SK-N-MC (cell line): Measurements from ENCODE around the gene EPN2.

Experiments
- DNase-seq: peaks from one replicate; pipeline ENCODE4 v3.0.0-alpha.2; 2011; ENCODE audit warnings: low read depth, low spot score
- H3K27ac ChIP-seq: fragments of 200-600 bp; sonication (generic); 2 replicates; pipeline ENCODE4 v1.5.1; 2016; ENCODE audit warnings: mixed run types
- H3K36me3 ChIP-seq: fragments of 200-600 bp; sonication (generic); 2 replicates; pipeline ENCODE4 v1.6.1; 2017; ENCODE audit warnings: antibody characterized with exemption, low read length, mixed read lengths; ENCODE audit not compliant: insufficient read depth
- H3K4me3 ChIP-seq: fragments of 200-600 bp; sonication (generic); 2 replicates; pipeline ENCODE4 v1.5.1; 2016
- H3K9ac ChIP-seq: fragments of 200-600 bp; sonication (generic); 2 replicates; pipeline ENCODE4 v1.8.0; 2017; ENCODE audit warnings: mixed run types, mixed read lengths; ENCODE audit not compliant: insufficient read length
- H3K9me3 ChIP-seq: fragments of 200-600 bp; sonication (generic); 2 replicates; pipeline ENCODE4 v1.6.1; 2017; ENCODE audit warnings: low read depth, mild to moderate bottlenecking, antibody characterized with exemption, low read length, moderate library complexity, mixed read lengths
- EZH2 ChIP-seq: fragments of 200-600 bp; sonication (generic); IDR thresholded peaks from one replicate; pipeline ENCODE4 v1.6.1; 2017; ENCODE audit warnings: antibody characterized with exemption
- FOXP2 ChIP-seq: optimal IDR thresholded peaks from 2 replicates; pipeline ENCODE3; 2011; ENCODE audit warnings: mild to moderate bottlenecking, moderate library complexity; ENCODE audit not compliant: insufficient read depth; ENCODE audit errors: extremely low read length, control extremely low read depth
- POLR2AphosphoS5 ChIP-seq: IDR thresholded peaks from 2 replicates; pipeline ENCODE4 v1.6.1; 2012; ENCODE audit warnings: mild to moderate bottlenecking, low read depth, low read length, borderline replicate concordance

Gene EPN2

DNA sequence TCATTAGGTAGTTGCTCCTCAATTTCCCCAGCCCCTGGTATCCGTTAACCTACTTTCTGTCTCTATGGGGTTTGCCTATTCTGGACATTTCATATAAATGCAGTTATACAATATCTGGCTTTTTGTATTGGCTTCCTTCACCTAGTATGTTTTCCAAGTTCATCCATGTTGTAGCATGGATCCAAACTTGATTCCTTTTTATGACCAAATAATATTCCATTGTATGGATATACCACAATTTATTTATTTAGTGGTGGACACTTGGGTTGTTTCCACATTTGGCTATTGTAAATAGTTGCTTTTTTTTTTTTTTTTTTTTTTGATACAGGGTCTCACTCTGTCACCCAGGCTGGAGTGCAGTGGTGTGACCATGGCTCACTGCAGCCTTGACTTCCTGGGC lies 15.9 kb downstream of the EPN2 start:
- H3K36me3 ChIP-seq = peaks cover 8% of the 10 kb centered on the region; the same call in 1 of the 2 replicates
- no peak overlapping the region for H3K4me3 ChIP-seq
- no peak overlapping the region for H3K27ac ChIP-seq
- no peak for DNase-seq
- H3K9ac ChIP-seq = no peak overlapping the region
- TF ChIP-seq FOXP2 (no peak), POLR2AphosphoS5 (no peak), EZH2 (no peak)
- no peaks in the 10 kb centered on the region for H3K9me3 ChIP-seq

DNA sequence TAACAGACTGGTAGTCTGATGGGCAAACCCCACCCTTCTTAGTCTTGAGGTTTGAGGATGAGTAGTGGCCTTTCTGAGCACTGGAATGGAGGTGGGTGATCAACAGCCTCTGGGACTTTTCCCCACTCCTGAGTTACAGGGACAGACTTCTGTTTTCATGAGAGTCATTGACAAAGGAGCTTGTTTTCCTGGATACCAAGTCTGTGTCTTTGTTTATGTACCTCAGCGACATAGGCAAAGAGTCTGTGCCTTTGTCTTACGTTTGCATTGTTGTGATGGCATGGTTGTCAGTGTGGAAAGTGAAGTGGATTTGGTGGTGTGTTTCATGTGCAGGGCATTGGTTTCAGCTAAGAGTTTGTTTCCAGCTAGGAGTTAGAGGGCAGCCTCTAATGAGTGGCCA lies 17.5 kb downstream of the EPN2 start:
- DNase-seq = no peak
- no peak for TF ChIP-seq POLR2AphosphoS5
- no peak for TF ChIP-seq EZH2
- no peak for TF ChIP-seq FOXP2
- Histone ChIP-seq H3K36me3 (peaks cover 8% of the 10 kb centered on the region; the same call in 1 of the 2 replicates), H3K9me3 (no peaks in the 10 kb centered on the region), H3K4me3 (no peak overlapping the region), H3K9ac (no peak overlapping the region), H3K27ac (no peak overlapping the region)

DNA sequence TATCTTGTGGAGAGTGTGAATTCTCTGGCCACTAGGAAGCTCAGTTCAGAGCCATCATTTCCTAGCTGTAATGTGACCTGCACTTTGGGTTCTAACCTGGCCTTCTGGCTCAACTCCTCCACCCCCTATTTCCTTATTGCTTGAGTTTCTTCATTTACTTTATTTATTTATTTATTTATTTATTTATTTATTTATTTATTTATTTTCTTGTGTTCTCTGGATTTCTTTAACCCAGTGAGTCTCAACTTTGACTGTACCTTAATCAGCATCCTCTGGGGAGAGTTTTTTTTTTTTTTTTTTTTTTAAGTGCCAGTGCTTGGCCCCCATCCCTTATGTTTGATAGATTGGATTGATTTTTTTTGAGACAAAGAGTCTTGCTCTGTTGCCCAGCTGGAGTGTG lies 18.1 kb downstream of the EPN2 start:
- Histone ChIP-seq H3K36me3 (peaks cover 8% of the 10 kb centered on the region; the same call in 1 of the 2 replicates), H3K9me3 (no peaks in the 10 kb centered on the region), H3K27ac (no peak overlapping the region), H3K4me3 (no peak overlapping the region), H3K9ac (no peak overlapping the region)
- DNase-seq = no peak
- TF ChIP-seq FOXP2 (no peak), POLR2AphosphoS5 (no peak), EZH2 (no peak)

DNA sequence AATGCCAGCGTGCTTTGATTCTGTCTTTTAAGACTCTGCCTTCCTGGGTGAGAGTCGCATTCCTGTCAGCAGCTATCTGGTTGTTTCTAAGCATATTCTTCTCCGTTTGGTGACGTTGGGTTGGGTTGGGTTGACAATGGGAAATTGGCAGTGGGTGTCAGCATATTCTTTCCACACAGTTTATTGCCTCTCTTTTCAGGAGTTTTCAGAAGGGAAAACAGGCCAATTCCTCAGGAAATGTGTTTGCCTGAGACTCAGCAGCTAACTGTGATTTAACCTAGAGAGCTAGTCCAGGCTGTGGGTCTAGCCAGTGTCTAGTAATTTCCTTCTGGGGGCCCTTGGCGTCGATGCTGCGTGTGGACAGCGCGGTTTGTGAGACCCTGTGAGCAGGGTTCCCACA lies 21.2 kb downstream of the EPN2 start:
- Histone ChIP-seq H3K4me3 (no peak overlapping the region), H3K36me3 (no peaks in the 10 kb centered on the region), H3K9ac (no peak overlapping the region), H3K9me3 (no peaks in the 10 kb centered on the region), H3K27ac (no peak overlapping the region)
- no peak for TF ChIP-seq EZH2
- TF ChIP-seq FOXP2 = no peak
- TF ChIP-seq POLR2AphosphoS5 = no peak
- DNase-seq = no peak

DNA sequence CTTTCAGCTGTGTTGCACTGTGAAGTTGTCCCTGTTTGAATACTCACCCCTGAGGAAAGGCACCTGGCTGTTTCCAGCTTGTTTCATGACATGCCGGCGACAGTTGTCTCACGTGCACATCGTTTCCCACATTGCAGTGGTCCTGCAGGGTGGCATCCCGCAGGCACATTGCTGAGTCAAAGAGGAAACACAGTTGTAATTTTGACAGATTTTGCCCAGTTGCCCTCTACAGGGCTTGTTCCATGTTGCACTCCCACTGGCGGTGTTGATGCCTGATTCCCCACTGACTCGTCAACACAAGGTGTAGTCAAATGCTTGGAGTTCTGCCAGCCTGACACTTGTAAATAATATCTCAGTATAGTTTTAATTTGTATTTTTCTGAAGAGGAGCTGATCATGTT lies 23.8 kb downstream of the EPN2 start:
- TF ChIP-seq POLR2AphosphoS5 (no peak), FOXP2 (no peak), EZH2 (no peak)
- no peaks in the 10 kb centered on the region for H3K9me3 ChIP-seq
- no peak overlapping the region for H3K4me3 ChIP-seq
- no peak overlapping the region for H3K9ac ChIP-seq
- no peak overlapping the region for H3K27ac ChIP-seq
- no peaks in the 10 kb centered on the region for H3K36me3 ChIP-seq
- DNase-seq = no peak

DNA sequence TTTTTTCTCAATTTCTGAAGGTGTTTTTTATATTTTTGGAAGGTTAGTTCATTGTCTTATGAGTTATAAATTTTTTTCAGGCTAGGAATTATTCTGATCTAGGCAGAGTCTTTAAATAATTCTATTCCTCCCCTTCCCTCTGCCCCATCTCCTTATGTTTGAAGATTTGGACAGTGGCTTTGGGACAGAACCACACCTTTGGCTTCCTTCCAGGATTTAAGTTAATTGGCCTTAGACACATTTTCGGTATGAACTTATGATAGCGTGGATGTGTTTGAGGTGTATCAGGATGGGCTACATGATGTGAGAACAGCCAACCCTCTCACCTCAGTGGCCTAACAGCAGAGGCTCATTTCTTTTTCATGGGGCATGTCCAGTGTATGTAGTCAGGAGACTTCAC lies 24.3 kb downstream of the EPN2 start:
- Histone ChIP-seq H3K9me3 (no peaks in the 10 kb centered on the region), H3K27ac (no peak overlapping the region), H3K9ac (no peak overlapping the region), H3K4me3 (no peak overlapping the region), H3K36me3 (no peaks in the 10 kb centered on the region)
- DNase-seq = no peak
- TF ChIP-seq POLR2AphosphoS5 = no peak
- TF ChIP-seq FOXP2 = no peak
- no peak for TF ChIP-seq EZH2

DNA sequence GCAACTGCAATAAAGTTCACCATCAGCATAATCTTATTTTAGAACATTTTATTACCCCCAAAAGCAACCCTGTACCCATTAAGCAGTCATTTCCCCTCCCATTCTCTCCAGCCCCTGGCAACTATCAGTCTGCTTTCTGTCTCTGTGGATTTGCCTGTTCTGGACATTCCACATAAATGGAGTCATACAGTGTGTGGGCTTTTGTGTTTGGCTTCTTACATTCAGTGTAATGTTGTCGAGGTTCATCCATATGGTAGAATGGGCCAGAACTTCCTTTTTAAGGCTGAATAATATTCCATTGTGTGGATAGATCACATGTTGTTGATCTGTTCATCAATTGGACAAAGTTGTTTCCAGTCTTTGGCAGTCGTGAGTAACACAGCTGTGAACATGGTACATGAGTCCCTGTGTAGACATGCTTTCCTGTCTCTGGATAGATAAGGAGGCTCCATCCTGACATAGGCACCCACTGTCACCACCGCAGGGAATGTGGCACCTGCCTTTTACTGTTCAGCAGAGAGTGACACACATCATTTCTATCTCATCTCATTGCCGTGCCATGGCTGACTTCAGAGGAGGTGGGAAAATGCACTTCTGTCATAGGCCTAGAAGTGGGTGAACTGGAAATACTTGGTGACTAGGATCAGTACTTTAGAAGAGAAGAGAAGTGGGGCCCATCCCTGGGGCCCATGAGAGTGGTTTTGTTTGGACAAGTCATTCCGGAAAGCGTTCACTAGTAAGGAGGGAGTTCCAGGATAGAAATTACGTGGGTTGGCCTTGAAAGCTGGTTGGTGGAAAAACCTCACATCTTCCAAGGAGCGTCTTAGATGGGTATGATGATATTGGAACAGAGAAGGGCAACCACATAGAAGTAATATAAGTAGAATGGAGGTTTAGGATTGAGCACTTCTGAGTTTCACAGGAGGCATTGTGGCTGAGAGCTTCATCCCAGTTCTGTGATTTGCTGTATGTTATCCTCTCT lies 25.8 kb downstream of the EPN2 start:
- DNase-seq = no peak
- no peaks in the 10 kb centered on the region for H3K36me3 ChIP-seq
- no peak overlapping the region for H3K4me3 ChIP-seq
- H3K9me3 ChIP-seq = no peaks in the 10 kb centered on the region
- TF ChIP-seq POLR2AphosphoS5 (no peak), FOXP2 (no peak), EZH2 (no peak)
- H3K27ac ChIP-seq = no peak overlapping the region
- no peak overlapping the region for H3K9ac ChIP-seq

GRCh38 chr17:19263641-19264051 lies 26.5 kb downstream of the EPN2 start:
- Histone ChIP-seq H3K27ac (no peak overlapping the region), H3K36me3 (no peaks in the 10 kb centered on the region), H3K9ac (no peak overlapping the region), H3K9me3 (no peaks in the 10 kb centered on the region), H3K4me3 (no peak overlapping the region)
- TF ChIP-seq POLR2AphosphoS5 (no peak), EZH2 (no peak), FOXP2 (no peak)
- DNase-seq = no peak

DNA sequence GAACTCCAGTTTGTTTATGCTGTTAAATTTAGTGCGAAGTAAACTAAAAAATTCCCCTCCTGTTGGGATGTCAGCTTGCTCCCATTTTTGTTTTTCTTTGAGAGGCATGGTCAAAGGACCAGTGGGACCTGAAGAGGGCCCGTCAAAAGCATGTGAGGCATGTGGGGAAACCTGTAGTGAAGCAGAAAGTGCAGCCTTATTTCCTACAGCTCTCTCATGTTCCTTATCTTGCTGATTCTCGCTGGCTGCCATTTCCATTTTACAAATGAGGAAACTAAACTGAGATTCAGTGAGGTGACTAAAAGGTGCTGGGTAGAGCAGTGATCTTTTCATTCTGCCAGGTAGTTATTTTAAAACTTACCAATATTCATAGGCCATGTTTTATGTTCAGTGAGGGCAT lies 27.1 kb downstream of the EPN2 start:
- H3K27ac ChIP-seq = no peak overlapping the region
- H3K4me3 ChIP-seq = no peak overlapping the region
- no peak overlapping the region for H3K9ac ChIP-seq
- no peak for TF ChIP-seq POLR2AphosphoS5
- TF ChIP-seq FOXP2 = no peak
- TF ChIP-seq EZH2 = no peak
- no peaks in the 10 kb centered on the region for H3K36me3 ChIP-seq
- H3K9me3 ChIP-seq = no peaks in the 10 kb centered on the region
- DNase-seq = no peak
